PFSK-1 (cell line): ENCODE results near the gene SLC35G1. TPM values are rescaled to one million over a fixed set of nuclear protein-coding genes. Genes with fewer than 3 reads are reported as not detected.
A peak's percentile ranks its signal among the peaks of the same experiment; 100 is the strongest.

Experiments used
- FOXP2 ChIP-seq: optimal IDR thresholded peaks from 2 replicates; pipeline ENCODE3; 2011; ENCODE audit warnings: borderline replicate concordance, control low read depth, inconsistent platforms; ENCODE audit not compliant: insufficient read depth; ENCODE audit errors: extremely low read length, extremely low read depth
- POLR2AphosphoS5 ChIP-seq: IDR thresholded peaks from 2 replicates; pipeline ENCODE4 v1.6.1; 2012; ENCODE audit warnings: low read depth, mild to moderate bottlenecking, control low read depth, low read length, moderate library complexity
- REST ChIP-seq, 2 experiments: IDR thresholded peaks; 2 replicates each; pipeline versions ENCODE4 v1.6.1 to v1.8.0; 2011 to 2012; ENCODE audit warnings: low read depth in 2 of 2, low read length in 2 of 2, control low read depth in 1 of 2, inconsistent platforms in 1 of 2, mild to moderate bottlenecking in 1 of 2, moderate library complexity in 1 of 2; ENCODE audit not compliant: insufficient read depth in 1 of 2
- SIN3A ChIP-seq: IDR thresholded peaks from 2 replicates; pipeline ENCODE4 v1.6.1; 2012; ENCODE audit warnings: mild to moderate bottlenecking, low read length, moderate library complexity, borderline replicate concordance; ENCODE audit not compliant: insufficient read depth
- TAF1 ChIP-seq: IDR thresholded peaks from 2 replicates; pipeline ENCODE4 v1.6.1; 2012; ENCODE audit warnings: low read length, control low read depth, borderline replicate concordance; ENCODE audit not compliant: insufficient read depth
- polyA plus RNA-seq: library from polyadenylated mRNA; unstranded; fragments of >200 nt; gene quantifications from one replicate; pipeline ENCODE4 v1.2.1, GENCODE V29; 2012; ENCODE audit warnings: low read depth, missing spikeins; ENCODE audit not compliant: insufficient read length

SLC35G1 gene
- polyA plus RNA-seq, result 1.7 TPM

- TF ChIP-seq POLR2AphosphoS5 (peak; percentile 83), SIN3A (no peak), TAF1 (no peak), FOXP2 (peak; percentile 60), REST (IDR thresholded peaks at IDR 0.05; ENCODE audit: insufficient read depth in 1 of 2, low read depth in 2 of 2, low read length in 2 of 2) (no peak)
Observed at GRCh38 chr10:93893646-93894515, at the start of gene SLC35G1. SLC35G1 (plus strand) TSS chr10:93893978; CDS start chr10:93894034, 56 bp downstream.

GRCh38 chr10:93844979-93845626 is 48.7 kb upstream of the SLC35G1 start:
- TF ChIP-seq REST (IDR thresholded peaks at IDR 0.05; ENCODE audit: insufficient read depth in 1 of 2, low read depth in 2 of 2, low read length in 2 of 2) (no peak), FOXP2 (no peak), TAF1 (no peak), SIN3A (no peak)

GRCh38 chr10:93849593-93849992 is 44.2 kb upstream of the SLC35G1 start:
- TF ChIP-seq POLR2AphosphoS5 (no peak), REST (IDR thresholded peaks at IDR 0.05; ENCODE audit: insufficient read depth in 1 of 2, low read depth in 2 of 2, low read length in 2 of 2) (no peak), TAF1 (no peak), SIN3A (no peak)

GRCh38 chr10:93850031-93851015 is 43.5 kb upstream of the SLC35G1 start:
- TF ChIP-seq TAF1 (no peak), FOXP2 (no peak), SIN3A (no peak)

GRCh38 chr10:93851169-93851568 is 42.6 kb upstream of the SLC35G1 start:
- no peak for TF ChIP-seq TAF1
- no peak for TF ChIP-seq SIN3A
- no peak for TF ChIP-seq REST (IDR thresholded peaks at IDR 0.05; ENCODE audit: insufficient read depth in 1 of 2, low read depth in 2 of 2, low read length in 2 of 2)
- TF ChIP-seq POLR2AphosphoS5, result no peak
- no peak for TF ChIP-seq FOXP2
